EH (cell line): ENCODE results near the gene DDTL.
"Not testable (repeated sequence)": the region's sequence is repeated elsewhere in the genome, so short reads cannot be mapped to it uniquely, and the experiment has no call there.

Experiments
- DNase-seq: peaks from one replicate; pipeline ENCODE4 v3.0.0-alpha.2; 2015; ENCODE audit warnings: low read depth

Gene DDTL

GRCh38 chr22:23970201-23970641 lies 3.5 kb downstream of the DDTL start:
- DNase-seq = no peak

GRCh38 chr22:23970816-23971486 lies 4.3 kb downstream of the DDTL start:
- DNase-seq = no peak

DNA sequence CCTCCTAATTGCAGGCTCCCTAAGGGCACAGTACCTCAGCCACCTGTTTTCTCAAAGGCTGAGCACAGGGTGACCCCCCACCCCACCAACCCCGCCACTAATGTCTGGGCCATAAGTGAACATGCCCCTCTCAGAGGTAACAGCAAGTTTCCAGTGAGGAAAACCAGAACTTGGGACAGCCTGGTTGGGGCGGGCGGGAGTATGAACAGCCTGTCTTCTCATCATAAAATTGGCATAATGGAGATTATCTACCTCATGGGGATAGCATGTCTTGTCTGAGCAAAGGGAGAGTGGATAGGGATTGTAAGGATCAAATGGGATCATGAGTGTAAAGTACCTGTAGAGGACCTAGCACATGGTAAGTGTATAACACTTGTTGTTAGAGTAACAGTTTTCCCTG lies 5.2 kb downstream of the DDTL start:
- DNase-seq = not testable (repeated sequence)

DNA sequence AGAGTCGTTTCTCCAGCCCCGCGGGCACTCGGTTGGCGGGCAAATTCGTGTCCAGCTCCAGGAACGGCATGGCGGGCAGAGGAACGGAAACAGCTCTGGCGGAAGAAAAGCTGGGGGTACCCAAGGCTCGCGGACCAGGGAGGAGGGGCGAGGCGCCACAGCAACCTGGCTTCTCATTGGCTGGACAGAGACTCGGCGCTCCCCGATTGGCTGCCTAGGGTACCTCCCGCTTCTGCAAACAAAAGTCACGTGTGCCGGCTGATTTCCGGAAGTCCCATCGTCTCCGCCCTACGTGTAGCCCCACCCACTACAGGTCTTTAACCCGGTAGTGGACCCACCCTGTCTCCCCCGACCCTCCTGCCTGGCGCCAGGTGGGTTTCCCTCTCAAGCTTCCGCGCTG lies 7.7 kb downstream of the DDTL start, which contains the start of gene DDT:
Gene DDT (minus strand): TSS at position 97 of the 400 bp plus-strand sequence. CDS start 27 bp downstream, at position 70.
- DNase-seq = not testable (repeated sequence)

GRCh38 chr22:23974836-23975352 lies 8.2 kb downstream of the DDTL start:
- not testable (repeated sequence) for DNase-seq

GRCh38 chr22:23977304-23977703 lies 10.6 kb downstream of the DDTL start:
- not testable (repeated sequence) for DNase-seq

GRCh38 chr22:23979557-23980240 lies 13.0 kb downstream of the DDTL start, which contains the start of gene GSTT2:
TSS of gene GSTT2 (plus strand) at chr22:23980134.
- DNase-seq = not testable (repeated sequence)

GRCh38 chr22:23980567-23980966 lies 13.9 kb downstream of the DDTL start:
- DNase-seq = not testable (repeated sequence)

- no peak for DNase-seq
These were observed 17.7 kb downstream of the DDTL start for GRCh38 chr22:23984430-23984829.

- not testable (repeated sequence) for DNase-seq
These were observed 19.4 kb downstream of the DDTL start for GRCh38 chr22:23986089-23986488.

DNA sequence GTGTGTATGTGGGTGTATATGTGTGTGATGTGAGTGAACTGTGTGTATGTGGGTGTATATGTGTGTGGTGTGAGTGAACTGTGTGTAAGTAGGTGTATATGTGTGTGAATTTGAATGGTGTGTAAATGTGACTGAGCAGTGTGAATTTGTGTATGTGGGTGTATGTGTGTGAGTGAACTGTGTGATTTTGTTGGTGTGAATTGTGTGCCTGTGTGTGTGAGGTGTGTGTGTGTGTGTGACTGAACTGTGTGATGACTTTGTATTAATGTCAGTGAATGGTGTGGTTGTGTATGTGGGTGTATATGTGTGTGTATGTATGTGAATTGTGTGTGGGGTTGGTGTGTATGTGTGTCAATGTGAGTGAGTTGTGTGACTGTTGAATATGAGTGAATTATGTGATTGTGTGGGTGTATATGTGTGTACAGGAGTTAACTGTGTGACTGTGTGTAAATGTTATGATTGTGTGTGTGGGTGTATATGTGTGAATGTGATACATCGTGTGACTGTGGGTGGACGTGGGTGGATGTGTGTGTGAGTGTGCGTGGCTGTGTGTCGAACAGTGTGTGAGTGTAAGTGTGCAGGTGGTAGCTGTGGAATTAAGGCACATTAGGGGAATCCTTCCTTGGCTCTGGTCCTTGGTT lies 20.0 kb downstream of the DDTL start:
- not testable (repeated sequence) for DNase-seq

GRCh38 chr22:23989583-23990244 lies 23.0 kb downstream of the DDTL start:
- DNase-seq = not testable (repeated sequence)

DNA sequence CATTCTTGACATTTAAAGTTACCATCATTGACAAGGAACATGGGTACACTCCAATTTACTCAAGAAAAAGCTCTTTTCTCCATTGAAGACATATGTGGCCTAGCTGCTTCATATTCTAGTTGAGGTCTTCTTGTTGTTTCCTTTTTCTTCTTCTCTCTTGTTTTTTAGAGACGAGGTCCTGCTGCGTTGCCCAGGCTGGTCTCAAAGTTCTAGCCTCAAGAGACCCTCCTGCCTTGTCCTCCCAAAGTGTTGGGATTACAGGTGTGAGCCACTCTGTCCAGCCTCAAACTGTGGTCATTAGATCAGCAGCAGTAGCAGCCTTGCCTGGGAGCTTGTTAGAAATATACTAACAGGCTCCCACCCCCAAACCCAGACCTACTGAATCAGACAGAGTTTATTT lies 26.4 kb downstream of the DDTL start:
- DNase-seq = not testable (repeated sequence)

DNA sequence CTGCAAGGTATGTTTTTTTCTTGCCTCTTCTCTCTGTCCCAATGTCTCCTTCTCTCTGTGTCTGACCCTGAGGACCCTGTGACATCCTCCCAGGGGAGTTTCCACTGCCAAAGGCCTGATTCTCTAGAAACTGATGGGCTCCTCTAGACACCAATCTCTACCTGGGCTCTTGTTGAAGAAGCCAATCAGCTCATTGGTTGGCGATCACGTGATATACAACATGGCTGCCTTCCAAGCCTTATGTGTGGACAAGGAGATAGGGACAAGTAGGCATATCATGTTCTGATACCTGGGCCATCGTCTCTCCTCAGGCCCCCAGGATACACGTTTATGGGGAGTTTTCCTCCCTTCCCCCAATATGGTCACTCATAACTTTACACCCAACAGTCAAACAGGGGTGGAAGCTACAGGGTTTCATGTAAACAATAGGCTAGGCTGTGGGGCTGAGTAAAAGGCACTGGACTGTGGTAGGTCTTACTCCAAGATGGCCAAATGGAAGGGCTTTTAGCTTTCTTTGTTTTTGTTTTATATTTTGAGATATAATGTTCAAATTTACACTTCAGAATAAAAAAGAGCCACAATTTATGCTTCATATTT lies 27.0 kb downstream of the DDTL start:
- not testable (repeated sequence) for DNase-seq

GRCh38 chr22:23997092-23997491 lies 30.4 kb downstream of the DDTL start:
- no peak for DNase-seq

- DNase-seq = not testable (repeated sequence)
These were observed 33.1 kb downstream of the DDTL start for GRCh38 chr22:23999779-24000178.

GRCh38 chr22:24001314-24001713 lies 34.6 kb downstream of the DDTL start:
- DNase-seq = no peak

- DNase-seq = no peak
These were observed 35.6 kb downstream of the DDTL start for GRCh38 chr22:24002272-24002671.

GRCh38 chr22:24002851-24003250 lies 36.2 kb downstream of the DDTL start:
- no peak for DNase-seq

GRCh38 chr22:24003887-24004286 lies 37.2 kb downstream of the DDTL start:
- DNase-seq = no peak

DNA sequence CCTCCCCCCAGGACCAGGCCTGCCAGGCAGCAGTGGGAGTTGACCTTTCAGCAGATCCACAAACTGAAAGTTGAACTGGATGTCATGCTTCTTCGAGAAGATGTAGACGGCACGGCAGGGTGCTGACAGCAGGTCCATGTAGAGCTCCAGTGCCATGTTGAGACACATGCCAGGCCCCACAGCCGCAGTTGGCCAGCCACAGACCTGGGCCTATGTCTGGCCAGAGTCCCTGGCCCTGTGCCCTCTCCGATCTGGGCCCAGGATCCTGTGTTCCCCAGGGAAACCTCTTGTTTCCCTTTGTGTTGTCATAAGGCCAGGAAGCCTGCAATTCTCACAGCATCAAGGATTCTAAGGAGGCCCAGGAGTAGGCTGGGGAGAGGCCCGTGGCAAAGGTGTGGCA lies 38.5 kb downstream of the DDTL start, which contains the start of gene GSTT4:
Gene GSTT4 (minus strand): TSS at position 253 of the 400 bp plus-strand sequence. CDS start 97 bp downstream, at position 156.
- no peak for DNase-seq
